NCI-H128 (cell line): Measurements from ENCODE around the gene FBLIM1.

Source experiments
- DNase-seq: peaks from one replicate; lab custom pipeline; 2025; ENCODE audit not compliant: unreplicated experiment; lab: John Stamatoyannopoulos, UW

The FBLIM1 gene

GRCh38 chr1:15730936-15731335 lies 27.7 kb upstream of the FBLIM1 start:
- DNase-seq, result no peak

DNA sequence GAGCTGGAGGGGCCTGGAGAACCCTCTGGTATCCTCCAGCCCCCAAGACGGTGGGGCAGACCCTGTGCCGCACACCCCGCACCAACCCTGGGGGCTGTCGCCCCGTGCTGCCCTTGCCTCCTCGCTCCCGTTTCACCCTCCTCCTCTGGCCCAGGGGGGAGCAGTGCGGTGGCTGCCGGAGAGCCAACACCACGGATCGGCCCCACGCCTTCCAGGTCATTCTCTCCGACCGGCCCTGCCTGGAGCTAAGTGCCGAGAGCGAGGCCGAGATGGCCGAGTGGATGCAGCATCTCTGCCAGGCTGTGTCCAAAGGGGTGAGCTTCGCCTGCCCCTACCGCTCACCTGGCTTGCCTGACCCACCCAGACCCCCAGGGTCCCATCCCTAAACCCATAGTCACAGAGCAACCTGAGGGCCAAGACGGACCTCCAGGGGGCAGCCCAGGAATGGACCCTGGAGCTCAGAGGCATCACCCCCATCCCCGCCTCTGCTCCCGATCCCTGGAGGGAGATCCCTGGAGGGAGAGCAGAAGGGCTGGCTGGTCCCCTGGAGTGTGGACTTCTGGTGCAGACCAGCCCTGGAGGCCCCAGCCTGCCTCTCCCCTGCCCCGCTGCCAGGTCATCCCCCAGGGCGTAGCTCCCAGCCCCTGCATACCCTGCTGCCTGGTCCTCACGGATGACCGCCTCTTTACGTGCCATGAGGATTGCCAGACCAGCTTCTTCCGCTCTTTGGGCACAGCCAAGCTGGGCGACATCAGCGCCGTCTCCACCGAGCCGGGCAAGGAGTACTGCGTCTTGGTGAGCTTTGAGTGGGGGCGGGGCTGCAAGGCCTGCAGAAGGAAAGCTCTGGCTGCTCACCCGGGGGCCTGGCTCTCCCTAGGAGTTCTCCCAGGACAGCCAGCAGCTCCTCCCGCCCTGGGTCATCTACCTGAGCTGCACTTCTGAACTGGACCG lies 26.6 kb upstream of the FBLIM1 start:
- DNase-seq, result no peak

DNA sequence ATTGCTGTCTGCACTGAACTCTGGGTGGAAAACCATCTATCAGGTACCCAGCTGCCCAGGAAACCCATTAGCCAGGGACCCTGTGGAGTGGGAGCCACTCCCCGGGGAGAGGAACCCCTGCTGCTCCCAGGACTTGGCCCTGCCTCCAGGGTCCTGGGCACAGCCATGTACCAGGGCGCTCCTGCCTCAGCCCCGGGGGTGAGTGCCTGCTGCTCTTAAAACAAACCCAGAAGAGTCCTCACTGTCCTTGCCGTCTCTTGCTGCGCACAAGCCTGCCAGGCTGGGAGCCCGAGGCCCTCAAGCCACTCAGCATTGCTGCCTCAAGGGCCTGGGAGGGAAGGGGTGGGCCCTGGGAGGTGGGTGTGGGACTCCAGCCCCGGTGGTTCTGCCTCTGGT lies 25.9 kb upstream of the FBLIM1 start:
- no peak for DNase-seq

DNA sequence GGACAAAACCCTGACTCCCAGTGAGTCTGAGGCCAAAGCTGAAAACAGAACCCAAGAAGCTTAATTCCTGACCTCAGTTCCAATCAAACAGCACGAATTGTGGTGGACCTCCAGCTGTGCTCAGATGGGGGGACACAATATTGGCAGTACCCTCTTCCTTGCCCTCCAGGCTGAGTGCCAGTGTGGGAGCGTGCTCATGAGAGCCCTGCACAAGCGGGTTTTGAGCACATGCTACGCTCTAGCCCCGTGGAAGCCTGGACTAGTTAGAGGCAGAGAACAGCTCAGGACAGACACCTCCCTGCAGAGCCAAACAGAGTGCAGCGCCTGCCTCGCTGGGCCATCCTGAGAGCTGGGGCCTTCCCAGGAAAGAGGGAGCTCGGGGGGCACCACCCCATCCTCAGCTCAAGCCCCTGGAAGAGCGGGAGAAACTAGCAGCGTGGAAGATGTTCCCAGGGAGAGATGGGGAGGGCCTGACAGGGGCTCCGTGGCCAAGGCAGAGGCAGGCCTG lies 25.3 kb upstream of the FBLIM1 start:
- no peak for DNase-seq

DNA sequence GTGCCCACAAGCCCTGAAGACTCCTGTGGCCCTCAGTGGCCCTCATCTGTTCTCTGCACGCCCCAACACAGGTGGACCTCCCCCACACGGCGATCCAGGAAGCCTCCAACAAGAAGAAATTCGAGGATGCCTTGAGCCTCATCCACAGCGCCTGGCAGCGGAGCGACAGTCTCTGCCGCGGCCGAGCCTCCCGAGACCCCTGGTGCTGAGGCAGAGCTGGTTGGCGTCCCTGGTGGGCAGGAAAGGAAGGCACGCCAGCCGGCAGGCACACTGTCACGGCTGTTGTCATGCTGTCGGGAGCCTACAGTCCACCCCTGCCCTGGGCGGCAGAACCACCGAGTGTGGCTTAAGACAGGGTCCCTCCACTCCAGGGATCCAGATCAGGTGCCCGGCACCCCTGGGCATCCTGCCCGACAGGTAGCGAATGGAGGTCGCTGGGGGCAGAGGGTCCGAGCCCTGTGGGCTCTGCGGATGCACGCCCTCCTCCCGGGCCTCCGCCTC lies 24.8 kb upstream of the FBLIM1 start:
- DNase-seq, result no peak

GRCh38 chr1:15734296-15734695 lies 24.3 kb upstream of the FBLIM1 start:
- no peak for DNase-seq

GRCh38 chr1:15734901-15735300 lies 23.7 kb upstream of the FBLIM1 start:
- no peak for DNase-seq

DNA sequence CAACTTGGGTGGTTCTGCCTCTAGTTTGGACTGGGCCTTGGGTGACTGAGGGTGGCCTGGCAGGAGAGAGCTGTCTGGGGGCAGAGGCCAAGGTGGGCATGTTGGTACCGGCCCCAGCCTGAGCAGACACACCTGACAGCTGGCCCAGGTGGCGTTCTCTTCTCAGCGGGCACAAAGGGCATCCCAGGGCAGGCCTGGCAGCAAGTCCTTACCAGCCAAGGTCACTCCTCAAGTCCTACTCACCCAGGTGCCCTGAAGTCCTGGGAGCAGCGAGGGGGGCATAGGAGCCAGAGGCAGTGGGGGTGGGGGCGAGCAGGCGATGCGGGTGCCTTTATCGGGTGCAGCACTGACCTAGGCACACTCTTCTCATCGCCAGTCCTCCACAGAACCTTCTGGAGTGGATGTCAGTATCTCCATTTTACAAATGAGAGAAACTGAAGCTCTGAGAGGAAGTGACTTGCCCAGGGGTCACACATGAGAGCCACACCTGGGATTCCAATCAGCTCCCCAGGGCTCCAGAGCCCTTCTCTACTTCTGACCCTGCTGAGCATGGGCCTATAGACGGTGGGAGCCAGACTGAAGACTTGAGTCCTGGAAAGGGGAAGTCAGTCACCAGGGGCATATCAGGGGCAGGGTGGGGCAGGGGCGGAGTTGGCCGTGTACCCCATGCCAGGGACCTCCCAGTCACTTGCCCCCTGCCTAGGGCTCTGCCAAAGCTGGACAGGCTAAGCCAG lies 23.1 kb upstream of the FBLIM1 start:
- DNase-seq, result no peak

DNA sequence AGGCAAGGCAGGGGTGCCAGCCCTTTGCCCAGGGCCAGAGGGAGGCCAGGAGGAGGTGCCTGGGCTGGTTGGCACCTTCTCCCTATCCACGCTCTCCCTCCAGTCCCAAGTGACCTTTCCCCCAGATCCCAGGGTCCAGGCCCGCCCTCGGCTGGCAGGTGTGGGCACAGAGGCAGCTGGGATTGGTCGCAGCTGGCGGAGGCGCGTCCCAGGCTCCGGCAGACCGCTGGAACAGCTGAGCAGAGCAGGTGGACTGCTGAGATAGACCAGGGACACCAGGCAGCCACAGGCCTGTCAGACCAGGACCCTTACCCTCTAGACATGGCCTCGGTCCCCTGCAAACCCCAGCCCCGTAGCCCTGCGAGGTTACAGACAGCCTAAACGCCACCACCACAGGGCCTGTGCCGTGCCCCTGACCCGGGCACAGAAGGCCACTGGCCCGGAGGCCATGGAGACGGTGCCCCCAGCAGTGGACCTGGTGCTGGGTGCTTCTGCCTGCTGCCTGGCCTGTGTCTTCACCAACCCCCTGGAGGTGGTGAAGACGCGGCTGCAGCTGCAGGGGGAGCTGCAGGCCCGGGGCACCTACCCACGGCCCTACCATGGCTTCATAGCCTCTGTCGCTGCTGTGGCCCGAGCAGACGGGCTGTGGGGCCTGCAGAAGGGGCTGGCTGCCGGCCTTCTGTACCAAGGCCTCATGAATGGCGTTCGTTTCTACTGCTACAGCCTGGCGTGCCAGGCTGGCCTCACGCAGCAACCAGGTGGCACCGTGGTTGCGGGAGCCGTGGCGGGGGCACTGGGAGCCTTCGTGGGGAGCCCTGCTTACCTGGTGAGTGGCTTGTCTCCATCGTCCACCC lies 22.3 kb upstream of the FBLIM1 start, which contains the start of gene SLC25A34:
SLC25A34 (plus strand) TSS at position 221 of the 854 bp plus-strand sequence; CDS start at position 449, 228 bp downstream.
- peak; percentile 42 for DNase-seq

DNA sequence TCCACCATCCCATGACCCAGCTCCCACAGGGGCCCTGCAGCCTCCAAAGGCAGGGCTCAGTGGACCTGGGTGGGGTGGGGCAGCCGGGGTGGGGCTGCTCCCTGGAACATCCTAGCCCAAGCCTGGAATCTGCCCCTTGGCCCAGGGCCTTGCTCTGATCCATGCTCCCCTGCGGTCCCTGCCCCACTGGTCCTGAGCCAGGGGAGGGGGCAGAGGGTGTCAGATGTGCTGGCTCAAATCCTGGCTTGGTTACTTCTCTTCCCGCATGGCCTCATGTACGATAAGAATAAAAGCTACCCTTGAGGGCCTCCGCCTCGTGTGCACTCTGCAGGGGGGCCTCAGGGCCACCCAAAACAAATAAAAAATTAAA lies 21.7 kb upstream of the FBLIM1 start:
- DNase-seq, result no peak

- no peak for DNase-seq
Observed at GRCh38 chr1:15737324-15738319, 21.0 kb upstream of the FBLIM1 start.

- DNase-seq, result no peak
Observed at GRCh38 chr1:15738416-15739113, 20.0 kb upstream of the FBLIM1 start.

- no peak for DNase-seq
Observed at GRCh38 chr1:15739259-15739658, 19.3 kb upstream of the FBLIM1 start.

GRCh38 chr1:15739745-15740144 lies 18.9 kb upstream of the FBLIM1 start:
- DNase-seq, result no peak

- DNase-seq, result peak; percentile 83
Observed at GRCh38 chr1:15740924-15741850, 17.4 kb upstream of the FBLIM1 start.

DNA sequence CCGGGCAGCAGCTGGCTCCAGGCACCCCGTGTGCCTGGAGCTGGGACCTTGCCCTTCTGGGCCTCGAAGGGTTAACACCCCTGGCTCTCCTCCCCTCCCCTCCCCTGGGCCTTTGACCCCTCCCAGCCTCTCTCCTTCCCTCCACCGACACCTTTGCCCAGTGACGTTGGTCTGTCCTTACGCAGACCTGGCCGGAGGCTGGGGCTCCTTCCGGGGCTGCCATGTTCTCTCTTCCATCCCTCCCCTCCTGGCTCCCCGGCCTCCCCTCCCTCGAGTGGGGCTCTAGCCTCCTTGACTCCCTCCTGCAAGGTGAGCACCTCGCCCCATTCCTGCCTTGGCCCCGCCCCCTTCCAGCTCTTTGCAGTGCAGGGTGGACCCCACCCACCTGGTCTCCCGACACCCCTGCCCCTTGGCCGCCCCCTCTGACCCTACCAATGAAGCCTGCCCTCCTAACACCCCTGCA lies 16.2 kb upstream of the FBLIM1 start, which contains the start of gene TMEM82:
TMEM82 (plus strand) TSS at position 161 of the 463 bp plus-strand sequence; CDS start at position 222, 61 bp downstream.
- DNase-seq, result no peak

DNA sequence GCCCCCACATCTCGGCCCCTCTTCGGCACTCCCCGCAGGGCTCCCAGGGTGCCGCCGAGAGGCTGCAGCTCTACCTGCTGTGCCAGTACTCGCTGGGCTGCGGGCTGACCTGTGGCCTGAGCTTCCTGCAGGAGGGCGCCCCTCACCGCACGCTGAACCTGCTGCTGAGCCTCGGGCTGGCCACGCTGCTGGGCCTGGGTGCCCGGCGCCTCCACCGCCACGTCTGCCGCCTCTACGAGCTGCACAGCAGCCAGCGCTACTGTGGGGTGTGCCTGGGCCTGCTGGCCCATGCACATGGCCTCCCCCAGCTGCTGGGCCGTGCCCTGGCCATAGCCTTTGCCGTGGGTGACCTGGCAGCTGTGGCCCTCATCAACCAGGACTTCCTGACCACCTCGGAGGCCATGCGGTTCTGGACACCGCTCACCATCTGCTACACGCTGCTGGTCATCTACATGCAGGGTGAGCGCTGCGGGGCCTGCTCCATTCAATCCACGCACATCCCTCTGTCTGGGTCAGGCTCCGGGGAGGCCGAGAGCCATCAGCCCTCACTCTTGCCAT lies 14.4 kb upstream of the FBLIM1 start:
- DNase-seq, result no peak
